Sigmoid colon (tissue), 7 donors: ENCODE measurements around the gene RNF207. TPM values are rescaled to one million over a fixed set of nuclear protein-coding genes. Genes with fewer than 3 reads are reported as not detected.

Experiments
- DNase-seq: peaks from one replicate; pipeline ENCODE4 v3.0.0-alpha.2; 2019
- H3K27ac ChIP-seq, 4 donors: fragments of 200-600 bp; sonication (generic); one replicate each; pipeline ENCODE4 v1.5.1; 2016 to 2019; ENCODE audit warnings: mild to moderate bottlenecking in 1 of 4
- H3K27me3 ChIP-seq, 3 donors: fragments of 200-600 bp; sonication (generic); one replicate each; pipeline ENCODE4 v1.5.1; 2019; ENCODE audit warnings: mild to moderate bottlenecking in 1 of 3
- H3K36me3 ChIP-seq, 4 donors: fragments of 200-600 bp; sonication (generic); one replicate each; pipeline ENCODE4 v1.5.1; 2016 to 2019
- H3K4me1 ChIP-seq, 4 donors: fragments of 200-600 bp; sonication (generic); one replicate each; pipeline ENCODE4 v1.5.1; 2017 to 2019
- H3K4me3 ChIP-seq, 4 donors: fragments of 200-600 bp; sonication (generic); one replicate each; pipeline ENCODE4 v1.5.1; 2017 to 2019; ENCODE audit warnings: mild to moderate bottlenecking in 2 of 4, moderate library complexity in 1 of 4
- H3K9me3 ChIP-seq, 4 donors: fragments of 200-600 bp in 3 of 4; sonication (generic) in 3 of 4; one replicate each; pipeline versions ENCODE4 v1.5.1 to v1.6.1; 2013 to 2019
- EP300 ChIP-seq, 4 donors: sonication (generic); formaldehyde crosslinking; IDR thresholded peaks; one replicate each; pipeline ENCODE4 v1.6.1; 2017; ENCODE audit warnings: antibody characterized with exemption in 4 of 4
- POLR2A ChIP-seq, 2 donors: fragments of 450-650 bp; IDR thresholded peaks; one replicate each; pipeline ENCODE4 v1.6.1; 2016; ENCODE audit warnings: antibody characterized with exemption in 2 of 2, mild to moderate bottlenecking in 2 of 2, moderate library complexity in 2 of 2
- POLR2AphosphoS5 ChIP-seq, 4 donors: sonication (generic); formaldehyde crosslinking; IDR thresholded peaks; one replicate each; pipeline ENCODE4 v1.6.1; 2017; ENCODE audit warnings: antibody characterized with exemption in 4 of 4
- WGBS, 2 donors: extraction: QIAGEN DNeasy Blood & Tissue Kit; methylation state at CpG; one replicate each; pipeline ENCODE4 v1.1.7; 2013; 5-methylcytosine and 5-hydroxymethylcytosine counted together
- intact Hi-C: fragments of 100-400 bp; cut with DNase I; formaldehyde crosslinking; loops from one replicate; pipeline ENCODE4 v1.15.1; 2023
- polyA plus RNA-seq, 3 donors: library from polyadenylated mRNA; stranded (reverse); fragments of 200-250 nt; gene quantifications; one replicate each; pipeline ENCODE4 v1.2.3, GENCODE V29; 2013
- total RNA-seq, 4 donors: library from RNA; depleted of rRNA; stranded (reverse); fragments of >200 nt; gene quantifications; one replicate each; pipeline ENCODE4 v1.1.0, GENCODE V29; 2016
- TF ChIP-seq, protein P1 (sequence below), 4 experiments: fragments of 450-650 bp in 3 of 4; fragments of 200-600 bp in 1 of 4; IDR thresholded peaks; one replicate each; pipeline ENCODE4 v1.5.1; 2016 to 2019; ENCODE audit warnings: antibody characterized with exemption in 4 of 4, mild to moderate bottlenecking in 3 of 4, moderate library complexity in 2 of 4
- donor health status: healthy with polysubstance abuse.
- donor health status: Bipolar disorder and iron deficiency.
- donor health status: healthy.

RNF207 gene
- total and polyA plus RNA-seq, 7 donors: 5.3 to 24.3 (median 13.3) TPM

DNA sequence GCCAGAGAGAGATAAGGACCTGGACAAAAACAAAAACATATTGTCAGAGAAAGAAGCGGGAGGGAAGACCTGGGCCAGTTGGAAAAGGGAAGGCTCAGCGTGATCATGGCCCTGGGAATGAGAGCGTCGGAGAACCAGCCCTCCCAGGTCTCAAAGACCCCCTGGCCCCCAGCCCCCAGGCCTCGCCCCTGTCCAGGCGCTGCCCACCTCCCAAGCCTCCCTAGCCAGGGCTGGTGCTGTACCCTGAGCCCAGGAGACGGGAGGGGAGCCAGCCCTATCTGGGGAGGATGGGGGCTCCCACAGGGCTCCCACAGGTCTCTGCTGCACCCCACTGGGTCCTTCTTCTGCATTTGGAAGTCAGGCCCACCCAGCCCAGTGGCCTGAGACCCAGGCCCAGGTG, 40.9 kb upstream of the RNF207 start:
- intact Hi-C loops: no loop called here
- no peak overlapping the region for H3K27ac ChIP-seq
- DNase-seq: no peak
- no peaks in the 10 kb centered on the region for H3K9me3 ChIP-seq
- H3K4me3 ChIP-seq: no peak overlapping the region
- TF ChIP-seq POLR2A (IDR thresholded peaks at IDR 0.05): no peak
- TF ChIP-seq, protein P1, sequence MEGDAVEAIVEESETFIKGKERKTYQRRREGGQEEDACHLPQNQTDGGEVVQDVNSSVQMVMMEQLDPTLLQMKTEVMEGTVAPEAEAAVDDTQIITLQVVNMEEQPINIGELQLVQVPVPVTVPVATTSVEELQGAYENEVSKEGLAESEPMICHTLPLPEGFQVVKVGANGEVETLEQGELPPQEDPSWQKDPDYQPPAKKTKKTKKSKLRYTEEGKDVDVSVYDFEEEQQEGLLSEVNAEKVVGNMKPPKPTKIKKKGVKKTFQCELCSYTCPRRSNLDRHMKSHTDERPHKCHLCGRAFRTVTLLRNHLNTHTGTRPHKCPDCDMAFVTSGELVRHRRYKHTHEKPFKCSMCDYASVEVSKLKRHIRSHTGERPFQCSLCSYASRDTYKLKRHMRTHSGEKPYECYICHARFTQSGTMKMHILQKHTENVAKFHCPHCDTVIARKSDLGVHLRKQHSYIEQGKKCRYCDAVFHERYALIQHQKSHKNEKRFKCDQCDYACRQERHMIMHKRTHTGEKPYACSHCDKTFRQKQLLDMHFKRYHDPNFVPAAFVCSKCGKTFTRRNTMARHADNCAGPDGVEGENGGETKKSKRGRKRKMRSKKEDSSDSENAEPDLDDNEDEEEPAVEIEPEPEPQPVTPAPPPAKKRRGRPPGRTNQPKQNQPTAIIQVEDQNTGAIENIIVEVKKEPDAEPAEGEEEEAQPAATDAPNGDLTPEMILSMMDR (IDR thresholded peaks at IDR 0.05): no peak
- no peak for TF ChIP-seq POLR2AphosphoS5 (IDR thresholded peaks at IDR 0.05)
- no peak for TF ChIP-seq EP300 (IDR thresholded peaks at IDR 0.05)
- 75 to 82% methylated on average over 7 of the region's 7 CpGs for WGBS, 2 donors
- no peaks in the 10 kb centered on the region for H3K4me1 ChIP-seq
- peaks cover 2 to 58% (median 5%) of the 10 kb centered on the region in 3 donors for H3K27me3 ChIP-seq
- H3K36me3 ChIP-seq: no peaks in the 10 kb centered on the region

DNA sequence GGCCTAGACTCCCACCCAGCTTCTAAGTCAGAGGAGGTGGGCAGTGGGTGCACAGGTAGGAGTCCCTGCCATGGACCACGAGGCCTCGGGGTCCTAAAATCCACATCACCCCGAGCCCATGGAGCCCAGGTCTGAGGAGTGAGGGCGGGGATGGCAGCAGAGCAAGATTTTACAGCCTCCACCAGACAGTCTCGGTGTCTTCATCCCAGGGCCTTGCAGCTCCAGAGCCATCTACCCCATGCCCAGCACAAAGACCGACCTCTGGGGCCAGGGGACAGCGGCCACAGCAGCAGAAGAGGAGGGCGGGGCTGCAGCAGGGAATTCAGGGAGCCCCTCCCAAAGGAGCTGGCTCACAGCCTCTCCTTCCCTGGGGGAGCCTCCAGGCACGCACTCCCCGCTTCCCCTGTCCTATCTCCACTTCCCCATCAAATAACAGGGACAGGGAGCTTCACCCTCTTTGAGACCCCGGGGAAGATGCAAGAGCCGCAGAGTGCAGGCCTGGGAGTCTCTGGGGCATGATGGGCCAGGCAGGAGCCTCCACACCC, 40.4 kb upstream of the RNF207 start:
- Histone ChIP-seq H3K4me1 (no peaks in the 10 kb centered on the region), H3K27me3 (peaks cover 5 to 60% (median 7%) of the 10 kb centered on the region in 3 donors), H3K27ac (no peak overlapping the region), H3K9me3 (no peaks in the 10 kb centered on the region), H3K36me3 (no peaks in the 10 kb centered on the region), H3K4me3 (no peak overlapping the region)
- TF ChIP-seq POLR2A (IDR thresholded peaks at IDR 0.05): no peak
- no peak for TF ChIP-seq EP300 (IDR thresholded peaks at IDR 0.05)
- 64 to 73% methylated on average over 12 of the region's 12 CpGs for WGBS, 2 donors
- no peak for DNase-seq
- intact Hi-C loops: no loop called here

DNA sequence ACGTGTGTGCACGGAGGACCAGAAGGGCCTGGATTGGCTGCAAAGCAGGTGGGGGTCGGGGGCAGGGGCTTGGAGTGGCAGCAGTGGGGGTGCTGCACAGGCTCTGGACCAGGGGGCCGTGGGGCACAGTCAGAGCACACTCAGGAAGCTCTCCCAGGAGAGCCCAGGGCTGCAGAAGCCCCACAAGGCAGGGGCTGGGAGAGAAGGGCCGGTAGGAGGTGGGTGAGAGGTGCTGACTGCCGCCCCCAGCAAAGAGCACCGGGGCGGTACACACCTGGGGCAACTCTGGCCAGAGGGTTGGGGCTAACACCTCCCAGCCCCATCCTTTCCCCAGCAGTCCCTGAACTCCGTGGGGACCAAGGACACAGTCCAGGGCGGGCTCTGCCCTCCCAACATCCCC, 39.7 kb upstream of the RNF207 start:
- Histone ChIP-seq H3K27ac (no peak overlapping the region), H3K9me3 (no peaks in the 10 kb centered on the region), H3K4me1 (no peaks in the 10 kb centered on the region), H3K4me3 (no peak overlapping the region), H3K36me3 (no peaks in the 10 kb centered on the region), H3K27me3 (peaks cover 4 to 60% (median 11%) of the 10 kb centered on the region in 3 donors)
- 53 to 63% methylated on average over 10 of the region's 10 CpGs for WGBS, 2 donors
- intact Hi-C loops: no loop called here
- TF ChIP-seq EP300 (IDR thresholded peaks at IDR 0.05): no peak
- no peak for TF ChIP-seq POLR2A (IDR thresholded peaks at IDR 0.05)
- TF ChIP-seq, protein P1 (IDR thresholded peaks at IDR 0.05): no peak
- no peak for DNase-seq

DNA sequence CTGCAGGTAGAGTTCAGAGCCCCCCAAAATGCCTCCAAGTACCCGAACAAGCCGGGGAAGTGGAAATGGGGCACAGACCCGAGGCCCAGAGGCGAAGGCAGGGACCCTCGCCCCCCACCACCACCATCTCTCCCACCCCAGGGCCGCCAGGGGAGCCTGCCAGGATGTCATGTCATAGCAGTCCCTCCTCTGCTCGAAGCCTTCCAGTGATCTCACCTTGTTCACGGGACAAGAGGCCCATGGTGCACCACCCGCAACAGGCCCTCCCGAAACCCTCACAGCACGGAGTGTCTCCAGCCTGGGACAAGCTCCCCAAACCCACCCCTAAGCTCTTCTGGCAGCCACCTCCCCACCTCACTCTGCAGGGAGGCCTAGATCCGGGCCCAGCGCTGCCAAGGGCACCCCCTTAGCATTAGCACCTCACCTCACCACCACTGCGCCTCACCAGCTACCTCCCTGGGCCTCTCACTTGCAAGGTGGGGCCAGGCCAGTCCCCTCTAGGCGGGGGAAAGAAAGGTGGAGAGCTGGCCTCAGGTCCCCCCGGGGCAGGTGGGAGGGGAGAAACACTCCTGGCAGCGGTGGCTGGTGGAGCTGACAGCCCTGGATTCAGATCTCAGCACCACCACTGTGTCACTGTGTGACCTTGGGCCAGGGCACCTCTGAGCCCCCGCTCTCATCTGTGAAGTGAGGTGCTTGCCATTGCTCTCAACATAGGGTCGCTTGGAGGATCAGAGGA, 39.1 kb upstream of the RNF207 start:
- H3K36me3 ChIP-seq: no peaks in the 10 kb centered on the region
- H3K4me3 ChIP-seq: no peak overlapping the region
- intact Hi-C loops: no loop called here
- WGBS, 2 donors: 73 to 79% methylated on average over 19 of the region's 19 CpGs
- no peak overlapping the region for H3K27ac ChIP-seq
- TF ChIP-seq, protein P1 (IDR thresholded peaks at IDR 0.05): no peak
- TF ChIP-seq POLR2AphosphoS5 (IDR thresholded peaks at IDR 0.05) (no peak), EP300 (IDR thresholded peaks at IDR 0.05) (no peak), POLR2A (IDR thresholded peaks at IDR 0.05) (no peak)
- H3K27me3 ChIP-seq: peaks cover 3 to 60% (median 11%) of the 10 kb centered on the region in 3 donors
- DNase-seq: no peak
- H3K4me1 ChIP-seq: no peaks in the 10 kb centered on the region
- no peaks in the 10 kb centered on the region for H3K9me3 ChIP-seq

DNA sequence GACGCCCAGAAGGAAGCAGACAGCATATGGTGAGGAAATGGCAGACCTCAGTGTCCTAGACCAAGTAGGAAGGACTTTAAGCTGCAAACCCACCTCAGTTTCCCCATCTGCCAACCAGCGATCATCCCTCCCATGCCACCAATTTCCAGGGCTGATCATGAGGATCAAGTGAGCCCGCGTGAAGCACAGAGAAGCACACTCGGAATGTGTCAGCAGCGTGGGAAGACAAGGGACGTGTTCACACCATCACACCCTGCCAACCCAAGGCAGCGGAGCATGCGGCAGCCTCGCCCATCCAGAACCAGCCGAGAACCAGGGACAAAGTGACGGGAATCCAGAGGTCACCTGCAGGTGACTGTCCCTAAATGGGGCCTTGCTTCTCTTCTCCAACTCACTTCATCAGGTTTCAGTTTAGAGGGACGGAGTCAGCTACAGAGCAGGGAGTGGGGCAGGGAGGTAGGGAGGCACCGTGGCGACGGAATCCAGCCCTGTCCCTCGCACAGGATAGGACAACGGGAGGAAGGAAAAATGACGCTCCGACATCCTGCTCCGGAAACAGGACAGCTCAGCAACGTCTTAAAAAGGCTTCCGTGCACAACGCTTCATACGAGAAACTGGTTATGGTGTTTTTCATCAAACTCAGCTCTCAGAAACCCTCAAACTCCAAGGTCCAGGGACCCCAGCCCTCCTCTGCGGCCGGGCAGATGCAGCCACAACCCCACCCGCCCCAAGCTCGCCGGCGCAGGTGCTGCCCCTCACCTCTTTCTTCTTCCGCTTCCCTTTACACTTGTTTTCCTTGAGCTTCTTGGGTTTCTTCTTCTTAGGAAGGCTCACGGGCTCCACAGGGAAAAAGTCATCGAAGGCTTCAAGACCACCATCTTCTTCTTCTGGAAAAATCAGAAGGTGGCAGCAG, 38.3 kb upstream of the RNF207 start:
- 77 to 78% methylated on average over 34 of the region's 34 CpGs for WGBS, 2 donors
- DNase-seq: no peak
- intact Hi-C loops: no loop called here
- Histone ChIP-seq H3K27ac (no peak overlapping the region), H3K36me3 (no peaks in the 10 kb centered on the region), H3K4me1 (no peaks in the 10 kb centered on the region), H3K27me3 (peaks cover 3 to 60% (median 15%) of the 10 kb centered on the region in 3 donors), H3K4me3 (no peak overlapping the region), H3K9me3 (no peaks in the 10 kb centered on the region)
- TF ChIP-seq EP300 (IDR thresholded peaks at IDR 0.05): no peak
